GM18505 (cell line): ENCODE data around the gene EREG.
"Not testable (repeated sequence)": the region's sequence is repeated elsewhere in the genome, so short reads cannot be mapped to it uniquely, and the experiment has no call there.

Experiments used
- ATAC-seq: cut with Tn5 transposase; IDR thresholded peaks from one replicate; pipeline ENCODE4 v1.9.1; 2021; ENCODE audit not compliant: unreplicated experiment
- POLR2A ChIP-seq: IDR thresholded peaks from 4 replicates; pipeline ENCODE4 v1.6.1; 2011; ENCODE audit warnings: borderline replicate concordance; ENCODE audit not compliant: insufficient read depth, insufficient read length; ENCODE audit errors: extremely low read depth

EREG gene

GRCh38 chr4:74390677-74391076 is 25.7 kb downstream of the EREG start:
- no peak for ATAC-seq
- TF ChIP-seq POLR2A = no peak

GRCh38 chr4:74391346-74391745 is 26.4 kb downstream of the EREG start:
- no peak for ATAC-seq
- TF ChIP-seq POLR2A = no peak

DNA sequence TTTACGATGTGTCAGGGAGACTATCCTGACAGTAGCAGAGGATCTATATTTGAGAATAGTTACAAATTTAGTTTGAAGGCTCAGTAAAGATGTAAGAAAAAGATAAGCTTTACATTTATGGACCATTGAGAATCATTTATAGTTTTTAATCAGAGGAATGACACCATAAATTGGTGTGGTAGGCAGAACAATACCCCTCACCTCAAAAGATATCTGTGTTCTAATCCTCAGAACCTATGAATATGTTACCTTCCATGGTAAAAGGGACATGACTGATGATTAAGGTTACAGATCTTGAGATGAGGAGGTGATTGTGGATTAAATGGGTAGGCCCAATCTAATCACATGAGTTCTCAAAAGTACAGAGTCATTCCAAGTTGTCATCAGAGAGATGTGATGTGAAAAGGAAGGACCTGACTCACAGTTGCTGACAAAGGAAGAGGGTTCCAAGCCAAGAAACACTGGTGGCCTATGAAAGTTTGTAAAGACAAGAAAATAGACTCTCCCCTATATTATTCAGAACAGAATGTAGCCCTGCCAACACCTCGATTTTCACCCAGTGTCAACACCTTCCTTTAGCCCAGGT is 27.0 kb downstream of the EREG start:
- no peak for ATAC-seq
- TF ChIP-seq POLR2A = no peak

DNA sequence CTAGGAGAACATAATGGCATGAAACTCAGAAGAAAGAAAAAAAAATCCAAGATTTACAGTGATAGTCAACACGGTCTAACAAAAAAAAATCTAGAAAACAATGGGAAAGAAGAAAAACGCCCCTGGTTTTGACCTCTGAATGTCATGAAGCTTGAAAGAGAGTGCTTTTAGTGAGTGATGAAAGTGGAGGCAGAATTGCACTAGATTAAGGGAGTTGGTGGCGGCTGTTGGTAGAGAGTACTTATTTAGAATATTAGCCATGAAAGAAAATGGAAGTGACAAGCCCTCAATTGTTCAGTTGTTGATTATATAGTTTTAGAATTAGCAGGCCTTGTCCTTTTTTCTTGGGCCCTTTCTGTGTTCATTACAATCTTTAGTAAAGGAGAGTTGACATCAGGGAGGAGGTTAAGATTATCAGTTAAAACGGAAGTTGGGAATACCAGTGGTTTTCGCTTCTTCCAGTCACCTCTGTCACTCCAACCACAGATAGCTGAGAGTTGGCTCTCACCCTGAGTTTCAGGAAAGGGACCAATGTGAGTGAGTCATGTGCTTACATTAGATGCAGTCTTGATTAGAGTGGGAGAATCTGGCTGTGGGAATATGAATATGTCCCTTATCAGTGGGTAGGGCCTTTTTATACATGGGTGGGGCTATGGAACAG is 29.7 kb downstream of the EREG start:
- TF ChIP-seq POLR2A = no peak
- no peak for ATAC-seq

- ATAC-seq = no peak
- TF ChIP-seq POLR2A = no peak
Measured at GRCh38 chr4:74395633-74396032, 30.7 kb downstream of the EREG start.

DNA sequence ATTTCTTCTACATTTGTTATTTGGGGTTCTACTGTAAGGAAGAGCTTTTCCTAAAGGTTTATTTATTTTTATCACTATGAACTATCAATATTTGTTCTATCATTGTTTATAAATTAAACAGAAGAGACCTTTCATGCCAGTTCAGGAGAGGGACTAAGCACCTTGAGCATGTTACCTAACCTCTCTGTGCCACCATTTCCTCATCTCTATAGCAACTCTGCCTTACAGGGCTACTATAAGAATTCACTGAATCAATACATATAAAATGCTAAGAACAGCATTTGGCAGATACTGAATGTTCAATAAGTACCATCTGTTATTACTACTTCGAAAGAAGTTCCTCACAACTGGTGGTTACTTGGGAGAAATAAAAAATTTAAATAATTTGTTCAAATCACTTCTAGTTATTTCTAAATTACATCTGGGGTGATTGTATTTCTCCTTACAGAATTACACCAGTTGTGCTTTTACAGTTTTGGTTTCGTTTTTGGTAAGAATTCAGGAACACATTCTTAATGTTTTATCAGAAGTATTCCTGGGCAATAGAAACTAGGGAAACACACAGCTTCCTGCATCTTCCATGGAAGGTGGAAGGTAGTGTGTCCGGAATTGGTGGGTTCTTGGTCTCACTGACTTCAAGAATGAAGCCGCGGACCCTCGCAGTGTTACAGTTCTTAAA is 32.9 kb downstream of the EREG start:
- no peak for ATAC-seq
- TF ChIP-seq POLR2A = no peak

DNA sequence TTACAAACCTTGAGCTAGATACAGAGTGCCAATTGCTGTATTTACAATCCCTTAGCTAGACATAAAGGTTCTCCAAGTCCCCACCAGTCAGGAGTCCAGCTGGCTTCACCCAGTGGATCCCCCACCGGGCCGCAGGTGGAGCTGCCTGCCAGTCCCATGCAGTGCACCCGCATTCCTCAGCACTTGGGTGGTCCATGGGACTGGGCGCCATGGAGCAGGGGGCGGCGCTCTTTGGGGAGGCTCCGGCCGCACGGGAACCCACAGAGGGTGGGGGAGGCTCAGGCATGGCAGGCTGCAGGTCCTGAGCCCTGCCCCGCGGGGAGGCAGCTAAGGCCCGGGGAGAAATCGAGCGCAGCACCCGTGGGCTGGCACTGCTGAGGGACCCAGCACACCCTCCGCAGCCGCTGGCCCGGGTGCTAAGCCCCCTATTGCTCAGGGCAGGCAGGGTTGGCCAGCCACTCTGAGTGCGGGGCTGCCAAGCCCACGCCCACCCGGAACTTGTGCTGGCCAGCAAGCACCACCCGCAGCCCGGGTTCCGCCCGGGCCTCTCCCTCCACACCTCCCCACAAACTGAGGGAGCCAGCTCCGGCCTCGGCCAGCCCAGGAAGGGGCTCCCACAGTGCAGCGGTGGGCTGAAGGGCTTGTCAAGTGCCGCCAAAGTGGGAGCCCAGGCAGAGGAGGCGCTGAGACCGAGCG is 34.1 kb downstream of the EREG start:
- ATAC-seq = not testable (repeated sequence)

DNA sequence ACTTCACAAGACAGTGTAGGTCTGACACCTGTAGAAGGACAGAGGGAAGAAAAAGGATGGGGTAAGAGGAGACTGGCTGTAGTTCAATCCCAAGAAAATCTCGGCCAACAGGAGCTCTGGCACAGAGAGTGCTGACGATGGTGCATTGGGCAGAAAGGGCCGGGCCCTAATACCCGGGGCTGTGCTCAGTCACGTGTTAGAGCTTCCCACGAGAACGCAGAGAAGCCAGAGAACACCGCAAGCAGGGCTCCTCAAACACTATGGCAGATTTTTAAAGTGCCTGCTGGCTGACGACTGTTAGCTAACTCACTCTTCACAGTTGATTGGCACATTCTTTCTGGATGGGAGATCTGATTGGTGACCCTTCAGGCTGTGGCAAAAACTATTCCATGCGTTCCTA is 35.5 kb downstream of the EREG start:
- ATAC-seq = no peak

GRCh38 chr4:74402692-74403456 is 37.9 kb downstream of the EREG start:
- no peak for TF ChIP-seq POLR2A

More for the DNA sequence above, 35.5 kb downstream of the EREG start:
- no peak for TF ChIP-seq POLR2A

GRCh38 chr4:74407891-74408290 is 42.9 kb downstream of the EREG start:
- no peak for TF ChIP-seq POLR2A
- no peak for ATAC-seq

More at GRCh38 chr4:74402692-74403456, 37.9 kb downstream of the EREG start:
- ATAC-seq = peak; percentile 97

DNA sequence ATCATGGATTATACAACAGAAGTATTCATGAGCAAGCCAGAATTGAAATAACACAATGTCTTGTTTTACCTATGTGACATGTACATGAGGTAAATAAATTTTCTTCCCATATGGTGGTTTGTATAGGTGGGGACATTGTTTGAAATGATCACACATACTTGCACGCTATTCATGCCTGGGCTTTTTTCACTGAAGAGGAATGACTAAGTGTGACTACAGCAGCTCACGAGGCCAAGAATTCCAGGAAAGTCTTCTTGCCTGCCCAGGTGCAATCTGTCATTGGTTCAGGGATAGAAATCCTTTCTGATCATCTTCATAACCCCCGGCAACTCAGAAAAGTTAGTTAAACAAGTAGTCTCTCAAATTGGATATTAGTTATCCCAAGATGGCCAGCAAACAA is 43.7 kb downstream of the EREG start:
- no peak for ATAC-seq
- TF ChIP-seq POLR2A = no peak

DNA sequence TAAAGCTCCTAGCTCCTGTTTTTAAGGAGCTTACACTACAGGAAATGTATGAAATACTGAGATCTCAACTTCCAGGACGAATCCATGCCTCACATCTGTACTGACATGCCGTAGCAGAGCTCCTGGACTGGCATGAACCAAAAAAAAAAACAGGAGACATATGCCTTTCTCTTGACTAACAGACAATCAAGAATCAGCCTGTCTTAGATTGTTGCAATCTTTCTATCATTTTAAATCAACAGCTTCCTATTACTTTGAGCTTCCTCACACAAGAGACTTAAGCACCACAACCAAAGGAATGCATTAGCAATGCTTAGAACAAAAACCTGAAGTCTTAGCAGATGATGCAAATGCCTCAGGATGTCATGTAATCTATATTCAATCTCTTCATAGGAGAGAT is 45.3 kb downstream of the EREG start:
- TF ChIP-seq POLR2A = no peak
- ATAC-seq = no peak

DNA sequence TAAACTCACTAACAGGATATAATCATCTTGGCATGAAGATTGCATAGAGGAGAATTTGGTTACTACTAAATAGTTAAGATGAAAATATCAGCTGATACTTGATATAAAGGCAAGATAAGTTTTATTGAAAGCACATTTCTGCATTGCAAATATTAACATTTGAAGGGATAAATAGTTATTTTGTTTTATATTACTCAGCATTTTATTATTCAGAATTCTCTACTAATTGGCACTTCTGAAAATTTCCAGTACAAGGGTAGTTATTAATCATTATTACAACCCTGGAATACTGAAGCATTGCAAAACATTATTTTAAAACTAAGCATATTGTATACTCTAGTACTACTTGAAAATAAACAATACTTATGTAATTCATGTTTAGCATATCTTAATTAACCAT is 47.3 kb downstream of the EREG start:
- TF ChIP-seq POLR2A = no peak
- ATAC-seq = no peak
